Endodermal cell (in vitro differentiated cells): Measurements from ENCODE around the gene ZBED6. TPM values are rescaled to one million over a fixed set of nuclear protein-coding genes. Genes with fewer than 3 reads are reported as not detected.

Experiments
- DNase-seq: peaks from one replicate; pipeline ENCODE4 v3.0.0-alpha.2; 2017
- H3K27ac ChIP-seq: 2 replicates; pipeline ENCODE4 v1.5.1; 2013; ENCODE audit warnings: mild to moderate bottlenecking, low read depth, low read length, moderate library complexity
- H3K27me3 ChIP-seq: 2 replicates; pipeline ENCODE4 v1.6.1; 2013; ENCODE audit warnings: mild to moderate bottlenecking, low read length, moderate library complexity; ENCODE audit not compliant: insufficient read depth, control insufficient read depth, poor library complexity, severe bottlenecking
- H3K36me3 ChIP-seq: 2 replicates; pipeline ENCODE4 v1.7.0; 2013; ENCODE audit warnings: mild to moderate bottlenecking, low read length, moderate library complexity; ENCODE audit not compliant: control insufficient read depth, insufficient read depth
- H3K4me1 ChIP-seq: one replicate; pipeline ENCODE4 v1.7.0; 2013; ENCODE audit warnings: low read length; ENCODE audit not compliant: control insufficient read depth, insufficient read depth
- H3K4me3 ChIP-seq: 2 replicates; pipeline ENCODE4 v1.5.1; 2013; ENCODE audit warnings: mild to moderate bottlenecking, low read length, moderate library complexity
- H3K9ac ChIP-seq: 2 replicates; pipeline ENCODE4 v1.6.1; 2013; ENCODE audit warnings: mild to moderate bottlenecking, low read length, moderate library complexity; ENCODE audit not compliant: poor library complexity, severe bottlenecking; ENCODE audit errors: extremely low read depth
- H3K9me3 ChIP-seq: 2 replicates; pipeline ENCODE4 v1.6.1; 2013; ENCODE audit warnings: mild to moderate bottlenecking, low read length, moderate library complexity; ENCODE audit not compliant: control insufficient read depth
- H3K27ac Mint-ChIP-seq: 2 replicates; pipeline ENCODE4 v1.8.0; 2020; ENCODE audit warnings: mixed read lengths
- H3K27me3 Mint-ChIP-seq: 2 replicates; pipeline ENCODE4 v1.8.0; 2021; ENCODE audit warnings: mild to moderate bottlenecking, mixed read lengths; ENCODE audit not compliant: insufficient read depth
- H3K36me3 Mint-ChIP-seq: 2 replicates; pipeline ENCODE4 v1.8.0; 2020; ENCODE audit warnings: low read depth, mixed read lengths
- H3K4me1 Mint-ChIP-seq: 2 replicates; pipeline ENCODE4 v1.8.0; 2020; ENCODE audit warnings: mixed read lengths
- H3K4me3 Mint-ChIP-seq: 2 replicates; pipeline ENCODE4 v1.8.0; 2020; ENCODE audit warnings: mild to moderate bottlenecking, moderate library complexity, mixed read lengths
- H3K9me3 Mint-ChIP-seq: 2 replicates; pipeline ENCODE4 v1.8.0; 2020; ENCODE audit warnings: mild to moderate bottlenecking, mixed read lengths
- WGBS, 2 experiments: methylation state at CpG; one replicate each; pipeline versions ENCODE4 v1.1.5 to v1.1.7; 2013; ENCODE audit warnings: missing lambda C conversion rate in 2 of 2, mixed read lengths in 1 of 2; ENCODE audit not compliant: insufficient coverage in 1 of 2, insufficient read length in 1 of 2; 5-methylcytosine and 5-hydroxymethylcytosine counted together
- total RNA-seq, 2 donors: library from RNA; stranded (reverse); fragmentation: NEBNext Ultra II Directional in 1 of 2; extraction: Animal tissue kit (Norgen Biotek cat#: 25700) in 1 of 2; gene quantifications; 2 replicates in 1 of 2; 3 replicates in 1 of 2; pipeline ENCODE4 v1.2.1, GENCODE V29; 2021
- TF ChIP-seq, protein P1 (sequence below): fragments of 200-600 bp; sonication (generic); conservative IDR thresholded peaks from 2 replicates; pipeline ENCODE4 v1.5.0; 2021; ENCODE audit warnings: antibody characterized with exemption, mild to moderate bottlenecking

Gene ZBED6
- total RNA-seq, 2 donors from 2014 or later, result 27.8 to 50.4 TPM

DNA sequence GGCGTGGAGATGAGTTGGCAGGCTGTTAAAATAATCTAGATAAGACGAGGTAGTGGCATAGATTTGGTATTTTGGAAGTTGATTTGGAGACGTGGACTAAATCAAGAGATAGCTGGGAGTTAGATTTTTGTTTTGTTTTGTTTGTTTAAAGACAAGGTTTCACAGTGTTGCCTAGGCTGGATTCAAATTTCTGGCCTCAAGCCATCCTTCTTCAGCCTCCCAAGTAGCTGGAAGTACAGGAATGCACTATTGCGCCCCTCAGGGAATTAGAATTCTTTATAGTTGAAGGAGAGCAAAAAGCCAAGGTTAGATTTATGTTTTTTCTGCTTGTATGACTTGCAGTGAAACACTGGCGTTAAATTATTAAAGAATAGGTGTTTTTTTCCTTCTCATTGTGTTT, 43.7 kb downstream of the ZBED6 start:
- Histone ChIP-seq H3K9ac (no peak overlapping the region), H3K27me3 (no peaks in the 10 kb centered on the region), H3K9me3 (peaks cover 37% of the 10 kb centered on the region), H3K4me1 (no peaks in the 10 kb centered on the region), H3K36me3 (peaks cover 78% of the 10 kb centered on the region), H3K27ac (no peak overlapping the region), H3K4me3 (no peak overlapping the region)
- DNase-seq, result no peak
- Mint-ChIP-seq H3K27ac (no peak overlapping the region), H3K27me3 (no peaks in the 10 kb centered on the region), H3K9me3 (peaks cover 25% of the 10 kb centered on the region), H3K4me3 (no peak overlapping the region), H3K4me1 (no peaks in the 10 kb centered on the region), H3K36me3 (peaks cover 89% of the 10 kb centered on the region)
- TF ChIP-seq, protein P1, sequence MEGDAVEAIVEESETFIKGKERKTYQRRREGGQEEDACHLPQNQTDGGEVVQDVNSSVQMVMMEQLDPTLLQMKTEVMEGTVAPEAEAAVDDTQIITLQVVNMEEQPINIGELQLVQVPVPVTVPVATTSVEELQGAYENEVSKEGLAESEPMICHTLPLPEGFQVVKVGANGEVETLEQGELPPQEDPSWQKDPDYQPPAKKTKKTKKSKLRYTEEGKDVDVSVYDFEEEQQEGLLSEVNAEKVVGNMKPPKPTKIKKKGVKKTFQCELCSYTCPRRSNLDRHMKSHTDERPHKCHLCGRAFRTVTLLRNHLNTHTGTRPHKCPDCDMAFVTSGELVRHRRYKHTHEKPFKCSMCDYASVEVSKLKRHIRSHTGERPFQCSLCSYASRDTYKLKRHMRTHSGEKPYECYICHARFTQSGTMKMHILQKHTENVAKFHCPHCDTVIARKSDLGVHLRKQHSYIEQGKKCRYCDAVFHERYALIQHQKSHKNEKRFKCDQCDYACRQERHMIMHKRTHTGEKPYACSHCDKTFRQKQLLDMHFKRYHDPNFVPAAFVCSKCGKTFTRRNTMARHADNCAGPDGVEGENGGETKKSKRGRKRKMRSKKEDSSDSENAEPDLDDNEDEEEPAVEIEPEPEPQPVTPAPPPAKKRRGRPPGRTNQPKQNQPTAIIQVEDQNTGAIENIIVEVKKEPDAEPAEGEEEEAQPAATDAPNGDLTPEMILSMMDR, result no peak
- WGBS, 2 experiments, result 95 to 100% methylated on average over 4 to 5 of the region's 5 CpGs

DNA sequence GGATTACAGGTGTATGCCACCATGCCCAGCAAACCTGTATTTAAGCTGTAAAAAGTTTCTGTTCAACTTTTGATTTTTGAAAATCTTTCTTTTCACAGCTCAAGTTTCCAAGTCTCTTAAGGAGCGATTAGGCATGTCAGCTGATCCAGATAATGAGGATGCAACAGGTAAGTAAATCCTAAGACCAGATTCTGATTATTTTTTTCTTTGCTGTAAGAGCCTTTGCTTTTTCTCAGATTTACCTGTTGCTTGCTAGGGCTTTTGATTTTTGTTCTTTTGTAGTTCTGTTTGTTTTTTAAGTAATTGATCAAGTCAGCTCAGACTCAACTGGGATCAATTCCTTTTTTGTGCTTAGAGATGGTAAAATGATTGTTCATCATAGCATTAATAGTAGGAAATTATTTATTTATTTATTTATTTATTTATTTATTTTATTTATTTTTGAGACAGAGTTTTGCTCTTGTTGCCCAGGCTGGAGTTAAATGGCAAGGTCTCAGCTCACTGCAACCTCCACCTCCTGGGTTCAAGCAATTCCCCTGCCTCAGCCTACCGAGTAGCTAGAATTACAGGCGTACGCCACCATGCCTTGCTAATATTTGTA, 44.9 kb downstream of the ZBED6 start:
- Mint-ChIP-seq H3K4me1 (no peaks in the 10 kb centered on the region), H3K27ac (no peak overlapping the region), H3K4me3 (no peak overlapping the region), H3K36me3 (peaks cover 88% of the 10 kb centered on the region), H3K9me3 (peaks cover 25% of the 10 kb centered on the region), H3K27me3 (no peaks in the 10 kb centered on the region)
- Histone ChIP-seq H3K36me3 (peaks cover 78% of the 10 kb centered on the region), H3K9me3 (peaks cover 37% of the 10 kb centered on the region), H3K27me3 (no peaks in the 10 kb centered on the region), H3K27ac (no peak overlapping the region), H3K4me1 (no peaks in the 10 kb centered on the region), H3K9ac (no peak overlapping the region), H3K4me3 (no peak overlapping the region)
- 83 to 96% methylated on average over 4 of the region's 4 CpGs for WGBS, 2 experiments
- no peak for DNase-seq
- TF ChIP-seq, protein P1, result no peak

DNA sequence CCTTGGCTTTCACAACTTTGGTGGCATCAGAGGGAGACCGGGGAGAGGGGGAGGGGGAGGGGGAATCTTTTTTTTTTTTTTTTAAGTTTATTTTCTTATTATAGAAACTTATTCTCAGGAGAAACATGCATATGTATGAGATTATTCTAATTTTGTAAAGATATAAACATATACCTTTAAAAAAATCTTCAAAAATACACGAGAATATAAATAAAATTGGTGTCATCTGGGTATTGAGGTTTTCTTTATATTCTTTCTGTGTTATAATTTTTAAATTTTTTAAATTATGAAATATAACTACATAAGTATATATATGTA, 47.1 kb downstream of the ZBED6 start:
- peaks cover 78% of the 10 kb centered on the region for H3K36me3 ChIP-seq
- no CpG with 5 or more reads among the region's 2 CpGs for WGBS, 2 experiments
- Mint-ChIP-seq H3K4me1 (no peaks in the 10 kb centered on the region), H3K9me3 (peaks cover 25% of the 10 kb centered on the region), H3K27ac (no peak overlapping the region), H3K27me3 (no peaks in the 10 kb centered on the region), H3K4me3 (no peak overlapping the region), H3K36me3 (peaks cover 87% of the 10 kb centered on the region)
- no peaks in the 10 kb centered on the region for H3K4me1 ChIP-seq
- TF ChIP-seq, protein P1, result no peak
- no peak for DNase-seq
- H3K9ac ChIP-seq, result no peak overlapping the region
- H3K27me3 ChIP-seq, result no peaks in the 10 kb centered on the region
- no peak overlapping the region for H3K27ac ChIP-seq
- H3K9me3 ChIP-seq, result peaks cover 37% of the 10 kb centered on the region
- no peak overlapping the region for H3K4me3 ChIP-seq
